HG03558 (cell line): Measurements from ENCODE around the gene NTRK2.

Experiments used
- ATAC-seq: cut with Tn5 transposase; IDR thresholded peaks from one replicate; pipeline ENCODE4 v1.9.1; 2021; ENCODE audit warnings: moderate number of reproducible peaks; ENCODE audit not compliant: unreplicated experiment; ENCODE audit errors: extremely low read depth

Gene NTRK2

GRCh38 chr9:84953797-84954705 is 284.5 kb downstream of the NTRK2 start:
- peak; percentile 92 for ATAC-seq

- ATAC-seq: no peak
These were observed 285.6 kb downstream of the NTRK2 start for GRCh38 chr9:84955155-84955554.

- ATAC-seq: no peak
These were observed 286.4 kb downstream of the NTRK2 start for GRCh38 chr9:84955971-84956370.

GRCh38 chr9:84959339-84959738 is 289.8 kb downstream of the NTRK2 start:
- ATAC-seq: no peak

- no peak for ATAC-seq
These were observed 297.6 kb downstream of the NTRK2 start for GRCh38 chr9:84966876-84967830.

- no peak for ATAC-seq
These were observed 299.6 kb downstream of the NTRK2 start for GRCh38 chr9:84969084-84969483.

GRCh38 chr9:84969736-84970135 is 300.2 kb downstream of the NTRK2 start:
- no peak for ATAC-seq

GRCh38 chr9:84970432-84970831 is 300.9 kb downstream of the NTRK2 start:
- no peak for ATAC-seq

GRCh38 chr9:84971571-84971970 is 302.0 kb downstream of the NTRK2 start:
- no peak for ATAC-seq

GRCh38 chr9:84974258-84974657 is 304.7 kb downstream of the NTRK2 start:
- ATAC-seq: no peak

GRCh38 chr9:84974855-84975254 is 305.3 kb downstream of the NTRK2 start:
- ATAC-seq: no peak

GRCh38 chr9:84975926-84976325 is 306.4 kb downstream of the NTRK2 start:
- ATAC-seq: no peak

GRCh38 chr9:84978661-84979060 is 309.1 kb downstream of the NTRK2 start:
- no peak for ATAC-seq

- ATAC-seq: no peak
These were observed 314.2 kb downstream of the NTRK2 start for GRCh38 chr9:84983749-84984148.

- ATAC-seq: no peak
These were observed 319.1 kb downstream of the NTRK2 start for GRCh38 chr9:84988621-84989020.

- no peak for ATAC-seq
These were observed 320.9 kb downstream of the NTRK2 start for GRCh38 chr9:84990416-84990815.

GRCh38 chr9:84990850-84991513 is 321.5 kb downstream of the NTRK2 start:
- ATAC-seq: no peak

- no peak for ATAC-seq
These were observed 322.0 kb downstream of the NTRK2 start for GRCh38 chr9:84991514-84991870.

GRCh38 chr9:84992381-84992780 is 322.9 kb downstream of the NTRK2 start:
- ATAC-seq: no peak

- no peak for ATAC-seq
These were observed 323.6 kb downstream of the NTRK2 start for GRCh38 chr9:84993105-84993504.

GRCh38 chr9:84996029-84996428 is 326.5 kb downstream of the NTRK2 start:
- ATAC-seq: no peak
